Ishikawa (cell line): Measurements from ENCODE around the gene MTHFD2.

ENCODE experiments used
- CEBPB ChIP-seq: IDR thresholded peaks from 2 replicates; pipeline ENCODE4 v1.6.1; 2012
- CREB1 ChIP-seq: IDR thresholded peaks from 2 replicates; pipeline ENCODE4 v1.6.1; 2012; ENCODE audit warnings: low read depth
- EGR1 ChIP-seq: IDR thresholded peaks from 2 replicates; pipeline ENCODE4 v1.6.1; 2012
- EP300 ChIP-seq: IDR thresholded peaks from 2 replicates; pipeline ENCODE4 v1.6.1; 2012; ENCODE audit warnings: borderline replicate concordance
- FOXM1 ChIP-seq: IDR thresholded peaks from 2 replicates; pipeline ENCODE4 v1.6.1; 2012; ENCODE audit warnings: low read depth, borderline replicate concordance
- NFIC ChIP-seq: IDR thresholded peaks from 2 replicates; pipeline ENCODE4 v1.6.1; 2012
- RAD21 ChIP-seq: IDR thresholded peaks from 2 replicates; pipeline ENCODE4 v1.6.1; 2012; ENCODE audit warnings: low read depth
- REST ChIP-seq: IDR thresholded peaks from 2 replicates; pipeline ENCODE4 v1.6.1; 2012; ENCODE audit warnings: low read depth, mild to moderate bottlenecking
- TAF1 ChIP-seq: IDR thresholded peaks from 2 replicates; pipeline ENCODE4 v1.6.1; 2012; ENCODE audit warnings: low read depth, mild to moderate bottlenecking
- TCF12 ChIP-seq: IDR thresholded peaks from 2 replicates; pipeline ENCODE4 v1.6.1; 2012; ENCODE audit warnings: low read depth
- TEAD4 ChIP-seq: IDR thresholded peaks from 2 replicates; pipeline ENCODE4 v1.6.1; 2012
- YY1 ChIP-seq: IDR thresholded peaks from 2 replicates; pipeline ENCODE4 v1.6.1; 2012; ENCODE audit warnings: low read depth
- ZBTB7A ChIP-seq: IDR thresholded peaks from 2 replicates; pipeline ENCODE4 v1.6.1; 2012; ENCODE audit warnings: low read depth
- TF ChIP-seq, protein P1 (sequence below): IDR thresholded peaks from 2 replicates; pipeline ENCODE4 v1.6.1; 2012
- TF ChIP-seq, protein P2 (sequence below): IDR thresholded peaks from 2 replicates; pipeline ENCODE4 v1.6.1; 2012

The MTHFD2 gene

GRCh38 chr2:74252862-74253261, 54.4 kb downstream of the MTHFD2 start:
- TF ChIP-seq TAF1 = no peak
- TF ChIP-seq YY1 = no peak
- no peak for TF ChIP-seq FOXM1
- TF ChIP-seq CEBPB = no peak
- no peak for TF ChIP-seq NFIC
- TF ChIP-seq CREB1 = no peak

- TF ChIP-seq CREB1 = no peak
- TF ChIP-seq YY1 = no peak
- no peak for TF ChIP-seq FOXM1
- TF ChIP-seq ZBTB7A = no peak
- TF ChIP-seq TEAD4 = no peak
- no peak for TF ChIP-seq TCF12
- no peak for TF ChIP-seq RAD21
Measured at GRCh38 chr2:74253306-74253970, 55.0 kb downstream of the MTHFD2 start.

- TF ChIP-seq CREB1 (no peak), ZBTB7A (no peak), EP300 (no peak), YY1 (no peak), EGR1 (no peak), REST (no peak), TAF1 (no peak), FOXM1 (no peak), TCF12 (no peak), RAD21 (no peak), CEBPB (no peak), TEAD4 (no peak), NFIC (no peak)
- TF ChIP-seq, protein P1, sequence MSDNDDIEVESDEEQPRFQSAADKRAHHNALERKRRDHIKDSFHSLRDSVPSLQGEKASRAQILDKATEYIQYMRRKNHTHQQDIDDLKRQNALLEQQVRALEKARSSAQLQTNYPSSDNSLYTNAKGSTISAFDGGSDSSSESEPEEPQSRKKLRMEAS = no peak
Measured at GRCh38 chr2:74253971-74254310, 55.5 kb downstream of the MTHFD2 start.

GRCh38 chr2:74255660-74256213, 57.3 kb downstream of the MTHFD2 start:
- TF ChIP-seq TEAD4 (no peak), TCF12 (no peak), EGR1 (no peak), ZBTB7A (no peak), TAF1 (no peak), YY1 (no peak), NFIC (no peak), EP300 (no peak), CEBPB (no peak), CREB1 (no peak), REST (no peak), RAD21 (no peak), FOXM1 (no peak)
- TF ChIP-seq, protein P1 = no peak
- TF ChIP-seq, protein P2, sequence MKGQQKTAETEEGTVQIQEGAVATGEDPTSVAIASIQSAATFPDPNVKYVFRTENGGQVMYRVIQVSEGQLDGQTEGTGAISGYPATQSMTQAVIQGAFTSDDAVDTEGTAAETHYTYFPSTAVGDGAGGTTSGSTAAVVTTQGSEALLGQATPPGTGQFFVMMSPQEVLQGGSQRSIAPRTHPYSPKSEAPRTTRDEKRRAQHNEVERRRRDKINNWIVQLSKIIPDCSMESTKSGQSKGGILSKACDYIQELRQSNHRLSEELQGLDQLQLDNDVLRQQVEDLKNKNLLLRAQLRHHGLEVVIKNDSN = no peak

DNA sequence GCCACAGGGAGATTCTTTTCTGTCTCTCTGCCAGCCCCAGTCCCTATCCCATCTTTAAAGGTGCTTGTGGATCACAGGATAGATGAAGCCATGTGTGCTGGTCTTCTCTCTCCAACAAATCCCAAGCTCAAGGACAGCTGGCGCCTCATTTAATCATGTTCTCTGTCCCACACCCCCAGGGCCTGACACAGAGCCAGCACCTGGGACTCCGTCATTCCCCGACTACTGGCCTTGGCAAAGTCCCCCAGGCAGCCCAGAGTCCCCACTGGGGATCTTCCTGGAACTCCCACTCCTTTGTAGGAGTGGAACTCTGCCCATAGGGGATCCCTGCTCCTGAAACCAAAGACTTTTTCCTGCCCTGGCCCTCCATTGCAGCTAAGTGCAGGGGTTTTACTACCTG, 60.8 kb downstream of the MTHFD2 start:
- TF ChIP-seq CREB1 = no peak
- no peak for TF ChIP-seq REST
- TF ChIP-seq, protein P2 = no peak
- TF ChIP-seq RAD21 = no peak
- TF ChIP-seq YY1 = no peak
- TF ChIP-seq CEBPB = no peak
- TF ChIP-seq ZBTB7A = no peak
- no peak for TF ChIP-seq TEAD4
- TF ChIP-seq, protein P1 = no peak
- TF ChIP-seq TAF1 = no peak
- TF ChIP-seq EGR1 = no peak
- no peak for TF ChIP-seq EP300
- TF ChIP-seq NFIC = no peak
- no peak for TF ChIP-seq TCF12
- TF ChIP-seq FOXM1 = no peak
